Ascending aorta (tissue), 2 donors: Measurements from ENCODE around the gene IGSF9B. TPM values are rescaled to one million over a fixed set of nuclear protein-coding genes. Genes with fewer than 3 reads are reported as not detected.

Source experiments
- DNase-seq, 2 donors: peaks; one replicate each; pipeline ENCODE4 v3.0.0-alpha.2; 2019; ENCODE audit warnings: low spot score in 2 of 2
- H3K27ac ChIP-seq, 2 donors: fragments of 200-600 bp; sonication (generic); one replicate each; pipeline ENCODE4 v1.5.1; 2016 to 2017; ENCODE audit warnings: mild to moderate bottlenecking in 1 of 2
- H3K27me3 ChIP-seq: fragments of 200-600 bp; sonication (generic); one replicate; pipeline ENCODE4 v1.5.1; 2017
- H3K36me3 ChIP-seq, 2 donors: fragments of 200-600 bp; sonication (generic); one replicate each; pipeline ENCODE4 v1.5.1; 2016
- H3K4me1 ChIP-seq, 2 donors: fragments of 200-600 bp; sonication (generic); one replicate each; pipeline ENCODE4 v1.5.1; 2016 to 2017; ENCODE audit warnings: mild to moderate bottlenecking in 1 of 2
- H3K4me3 ChIP-seq, 2 donors: fragments of 200-600 bp; sonication (generic); one replicate each; pipeline ENCODE4 v1.5.1; 2016 to 2017; ENCODE audit warnings: mild to moderate bottlenecking in 1 of 2
- H3K9me3 ChIP-seq, 2 donors: fragments of 200-600 bp; sonication (generic); one replicate each; pipeline ENCODE4 v1.5.1; 2016
- intact Hi-C: fragments of 100-400 bp; cut with DNase I; formaldehyde crosslinking; loops from one replicate; pipeline ENCODE4 v1.15.1; 2023
- total RNA-seq: library from RNA; depleted of rRNA; stranded (reverse); fragments of >200 nt; gene quantifications from one replicate; pipeline ENCODE4 v1.1.0, GENCODE V29; 2016
- TF ChIP-seq, protein P1 (sequence below), 3 experiments: fragments of 200-600 bp in 2 of 3; fragments of 450-650 bp in 1 of 3; sonication (generic) in 2 of 3; IDR thresholded peaks; one replicate each; pipeline ENCODE4 v1.5.1; 2016 to 2019; ENCODE audit warnings: antibody characterized with exemption in 3 of 3, mild to moderate bottlenecking in 1 of 3, moderate library complexity in 1 of 3

IGSF9B gene
- total RNA-seq, 1 donor from 2014 or later = 162 TPM

GRCh38 chr11:133864756-133865155, 92.0 kb downstream of the IGSF9B start:
- no peak for DNase-seq
- TF ChIP-seq, protein P1, sequence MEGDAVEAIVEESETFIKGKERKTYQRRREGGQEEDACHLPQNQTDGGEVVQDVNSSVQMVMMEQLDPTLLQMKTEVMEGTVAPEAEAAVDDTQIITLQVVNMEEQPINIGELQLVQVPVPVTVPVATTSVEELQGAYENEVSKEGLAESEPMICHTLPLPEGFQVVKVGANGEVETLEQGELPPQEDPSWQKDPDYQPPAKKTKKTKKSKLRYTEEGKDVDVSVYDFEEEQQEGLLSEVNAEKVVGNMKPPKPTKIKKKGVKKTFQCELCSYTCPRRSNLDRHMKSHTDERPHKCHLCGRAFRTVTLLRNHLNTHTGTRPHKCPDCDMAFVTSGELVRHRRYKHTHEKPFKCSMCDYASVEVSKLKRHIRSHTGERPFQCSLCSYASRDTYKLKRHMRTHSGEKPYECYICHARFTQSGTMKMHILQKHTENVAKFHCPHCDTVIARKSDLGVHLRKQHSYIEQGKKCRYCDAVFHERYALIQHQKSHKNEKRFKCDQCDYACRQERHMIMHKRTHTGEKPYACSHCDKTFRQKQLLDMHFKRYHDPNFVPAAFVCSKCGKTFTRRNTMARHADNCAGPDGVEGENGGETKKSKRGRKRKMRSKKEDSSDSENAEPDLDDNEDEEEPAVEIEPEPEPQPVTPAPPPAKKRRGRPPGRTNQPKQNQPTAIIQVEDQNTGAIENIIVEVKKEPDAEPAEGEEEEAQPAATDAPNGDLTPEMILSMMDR (IDR thresholded peaks at IDR 0.05) = no peak
- intact Hi-C loops = no loop called here

GRCh38 chr11:133860151-133860550, 96.6 kb downstream of the IGSF9B start:
- no peak overlapping the region for H3K4me3 ChIP-seq
- intact Hi-C loops = no loop called here
- H3K4me1 ChIP-seq = no peaks in the 10 kb centered on the region
- TF ChIP-seq, protein P1 (IDR thresholded peaks at IDR 0.05) = no peak
- no peak overlapping the region for H3K27ac ChIP-seq
- H3K27me3 ChIP-seq = no peaks in the 10 kb centered on the region
- no peaks in the 10 kb centered on the region for H3K9me3 ChIP-seq
- DNase-seq = no peak
- no peaks in the 10 kb centered on the region for H3K36me3 ChIP-seq

More at GRCh38 chr11:133864756-133865155, 92.0 kb downstream of the IGSF9B start:
- Histone ChIP-seq H3K4me1 (no peaks in the 10 kb centered on the region), H3K27ac (no peak overlapping the region), H3K4me3 (no peak overlapping the region), H3K9me3 (no peaks in the 10 kb centered on the region), H3K27me3 (no peaks in the 10 kb centered on the region), H3K36me3 (no peaks in the 10 kb centered on the region)

Other genes starting within 250 kb of the IGSF9B start
- gene SPATA19, start 111.5 kb downstream of the IGSF9B start, total RNA-seq = not detected
- 59.8 TPM for gene JAM3, start 112.1 kb upstream of the IGSF9B start, total RNA-seq